T-helper 17 cell (primary cell): ENCODE data around the gene C1orf21. TPM values are rescaled to one million over a fixed set of nuclear protein-coding genes. Genes with fewer than 3 reads are reported as not detected.

Experiments
- ATAC-seq: fragments of 150-1000 bp; cut with Tn5 transposase; 2 replicates; pipeline ENCODE4 v1.10.0; 2021; ENCODE audit warnings: mild to moderate bottlenecking, moderate library complexity
- DNase-seq, 3 donors: peaks; one replicate each; pipeline versions ENCODE4 v3.0.0 to v3.0.0-alpha.2; 2020 to 2021
- H3K9me3 ChIP-seq: one replicate; pipeline ENCODE4 v1.7.0; 2013; ENCODE audit warnings: low read length, mild to moderate bottlenecking; ENCODE audit not compliant: control insufficient read depth, poor library complexity, severe bottlenecking
- H3K27ac Mint-ChIP-seq: one replicate; pipeline ENCODE4 v1.8.0; 2022; ENCODE audit warnings: mild to moderate bottlenecking, moderate library complexity, mixed read lengths
- H3K27me3 Mint-ChIP-seq: one replicate; pipeline ENCODE4 v1.8.0; 2022; ENCODE audit warnings: mixed read lengths
- H3K36me3 Mint-ChIP-seq: one replicate; pipeline ENCODE4 v1.8.0; 2022; ENCODE audit warnings: low read depth, mixed read lengths
- H3K4me1 Mint-ChIP-seq: one replicate; pipeline ENCODE4 v1.8.0; 2022; ENCODE audit warnings: mild to moderate bottlenecking, mixed read lengths
- H3K4me3 Mint-ChIP-seq: one replicate; pipeline ENCODE4 v1.8.0; 2022; ENCODE audit warnings: mild to moderate bottlenecking, moderate library complexity, mixed read lengths
- total RNA-seq, 4 donors: library from RNA in 2 of 4; stranded (reverse) in 2 of 4; gene quantifications; one replicate each; pipeline ENCODE4 v1.2.3 and lab custom pipeline; 2022 to 2026

C1orf21 gene
- total RNA-seq, 2 donors from 2014 or later = 0.78 to 1.1 TPM

DNA sequence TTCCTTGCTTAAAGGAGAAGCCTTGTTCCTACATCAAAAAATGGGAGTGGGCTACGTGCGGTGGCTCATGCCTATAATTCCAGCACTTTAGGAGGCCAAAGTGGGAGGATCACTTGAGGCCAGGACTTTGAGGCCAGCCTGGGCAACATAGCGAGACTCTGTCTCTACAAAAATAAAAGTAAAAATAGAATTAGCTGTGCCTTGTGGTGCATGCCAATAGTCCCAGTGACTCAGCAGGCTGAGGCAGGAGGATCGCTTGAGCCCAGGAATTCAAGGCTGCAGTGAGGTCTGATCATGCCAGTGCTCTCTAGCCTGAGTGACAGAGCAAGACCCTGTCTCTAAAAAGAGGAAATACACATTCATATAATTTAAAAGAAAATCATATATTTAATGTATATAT is 127.1 kb downstream of the C1orf21 start:
- ATAC-seq = no peak
- Mint-ChIP-seq H3K4me3 (no peak overlapping the region), H3K4me1 (no peaks in the 10 kb centered on the region), H3K27me3 (peaks cover 28% of the 10 kb centered on the region), H3K36me3 (no peaks in the 10 kb centered on the region), H3K27ac (no peak overlapping the region)
- no peaks in the 10 kb centered on the region for H3K9me3 ChIP-seq
- DNase-seq = no peak

DNA sequence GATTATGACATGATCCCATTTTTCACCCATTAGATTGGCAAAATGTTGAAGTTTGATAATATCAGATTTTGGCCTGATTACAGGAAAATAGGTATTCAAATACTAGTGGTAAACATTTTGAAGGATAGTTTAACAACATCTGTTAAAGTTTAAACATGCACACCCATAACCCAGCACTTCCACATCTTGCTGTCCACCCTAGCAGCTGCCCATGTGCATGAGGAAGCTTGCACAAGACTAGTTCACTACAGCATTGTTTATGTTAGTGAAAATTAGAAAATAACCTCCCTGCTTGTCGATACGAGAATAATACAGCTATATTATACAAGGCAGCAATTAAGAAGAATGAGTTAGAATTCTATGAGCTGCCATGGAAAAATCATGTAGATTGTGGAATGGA is 127.6 kb downstream of the C1orf21 start:
- ATAC-seq (no peak), DNase-seq (no peak)
- no peaks in the 10 kb centered on the region for H3K9me3 ChIP-seq
- Mint-ChIP-seq H3K36me3 (no peaks in the 10 kb centered on the region), H3K27me3 (peaks cover 33% of the 10 kb centered on the region), H3K4me1 (no peaks in the 10 kb centered on the region), H3K27ac (no peak overlapping the region), H3K4me3 (no peak overlapping the region)

DNA sequence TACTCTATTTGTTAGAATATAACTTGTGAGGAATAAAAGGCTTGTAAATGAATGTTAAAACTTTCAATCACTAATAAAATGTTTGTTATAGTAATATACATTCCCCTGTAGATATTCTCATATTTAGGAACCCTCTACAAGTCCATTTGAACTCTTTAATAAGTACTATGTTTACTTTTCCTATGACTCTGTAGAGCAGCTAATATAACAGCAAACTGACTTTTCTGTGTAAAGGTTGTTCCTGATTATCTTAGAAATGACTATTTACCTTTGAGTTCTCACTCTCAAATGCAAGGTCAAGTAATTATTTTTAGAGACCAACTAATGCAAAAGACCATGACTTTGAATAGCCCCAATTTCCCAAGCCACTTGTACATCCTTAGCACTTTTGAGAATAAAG is 130.3 kb downstream of the C1orf21 start:
- ATAC-seq (no peak), DNase-seq (no peak)
- Mint-ChIP-seq H3K27me3 (peaks cover 49% of the 10 kb centered on the region), H3K27ac (no peak overlapping the region), H3K4me3 (no peak overlapping the region), H3K36me3 (no peaks in the 10 kb centered on the region), H3K4me1 (no peaks in the 10 kb centered on the region)
- no peaks in the 10 kb centered on the region for H3K9me3 ChIP-seq

DNA sequence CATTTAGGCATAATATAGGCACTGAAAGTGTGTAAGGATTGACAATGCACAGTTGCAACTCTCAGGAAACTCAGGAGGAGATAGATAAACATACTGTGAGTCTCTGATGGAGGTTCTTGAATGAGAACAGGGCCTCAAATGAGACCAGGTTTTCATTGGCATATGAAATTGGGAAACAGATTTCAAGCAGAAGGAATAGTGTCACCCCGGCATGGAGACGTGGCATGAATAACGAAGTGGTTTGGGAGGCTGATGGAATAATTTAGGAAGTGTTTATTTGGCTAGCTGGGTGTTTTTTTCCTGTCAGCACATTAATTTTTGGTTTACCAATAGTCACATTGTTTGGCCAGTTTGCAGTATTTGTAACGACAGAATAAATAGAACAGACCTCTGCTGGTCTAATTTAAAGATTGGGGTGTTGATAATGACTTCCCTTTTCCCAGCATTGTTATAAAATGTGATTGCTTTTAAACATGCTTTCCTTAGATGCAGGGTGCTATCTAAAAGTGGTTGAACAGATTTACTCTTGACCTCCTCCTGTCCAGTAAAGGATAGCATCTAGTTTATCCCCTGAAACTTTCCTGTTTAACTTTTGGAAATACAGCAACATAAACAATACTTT is 132.0 kb downstream of the C1orf21 start:
- peaks cover 57% of the 10 kb centered on the region for H3K27me3 Mint-ChIP-seq
- ATAC-seq (no peak), DNase-seq (no peak)
- H3K4me3 Mint-ChIP-seq = no peak overlapping the region
- no peaks in the 10 kb centered on the region for H3K4me1 Mint-ChIP-seq
- H3K9me3 ChIP-seq = no peaks in the 10 kb centered on the region
- H3K36me3 Mint-ChIP-seq = no peaks in the 10 kb centered on the region
- H3K27ac Mint-ChIP-seq = no peak overlapping the region

DNA sequence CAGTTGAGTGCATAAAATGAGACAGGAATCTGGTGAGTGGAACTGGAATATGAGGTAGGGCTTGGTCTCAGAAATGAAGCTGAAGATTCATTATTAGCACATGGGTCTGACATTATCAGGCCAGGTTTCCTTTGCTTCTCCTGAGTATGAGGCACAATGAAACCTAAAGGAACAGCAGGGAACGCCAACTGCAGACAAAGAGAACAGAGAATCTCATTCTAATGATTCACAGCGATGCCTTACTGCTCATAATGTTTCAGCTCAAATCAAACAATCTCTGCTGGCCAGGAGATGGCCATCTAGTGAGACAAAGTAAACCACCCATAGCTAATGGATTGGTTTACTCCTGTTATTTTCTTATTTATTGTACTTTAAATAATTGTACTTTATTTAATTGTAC is 133.5 kb downstream of the C1orf21 start:
- no peak for DNase-seq
- Mint-ChIP-seq H3K4me3 (no peak overlapping the region), H3K4me1 (no peaks in the 10 kb centered on the region), H3K36me3 (no peaks in the 10 kb centered on the region), H3K27ac (no peak overlapping the region), H3K27me3 (peaks cover 51% of the 10 kb centered on the region)
- H3K9me3 ChIP-seq = no peaks in the 10 kb centered on the region
- ATAC-seq = no peak

DNA sequence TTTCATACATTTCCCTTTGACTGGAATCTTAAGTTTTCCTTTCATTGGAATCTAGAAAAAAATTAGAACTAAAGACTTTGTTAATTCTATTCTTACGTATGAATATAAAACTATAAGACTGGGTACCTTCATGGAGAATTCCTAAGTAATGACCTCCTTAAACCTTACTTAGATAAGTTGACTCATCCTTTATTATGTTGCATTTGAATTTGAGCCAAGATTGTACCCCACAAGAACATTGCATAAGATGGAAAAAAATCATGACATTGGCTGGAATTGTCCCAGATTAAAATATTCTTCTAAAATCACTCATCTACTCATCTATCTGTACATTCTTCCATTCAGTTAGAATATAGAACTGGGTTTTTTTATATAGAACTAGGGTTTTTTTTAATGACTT is 137.4 kb downstream of the C1orf21 start:
- Mint-ChIP-seq H3K36me3 (no peaks in the 10 kb centered on the region), H3K4me1 (no peaks in the 10 kb centered on the region), H3K27me3 (peaks cover 38% of the 10 kb centered on the region), H3K27ac (no peak overlapping the region), H3K4me3 (no peak overlapping the region)
- no peaks in the 10 kb centered on the region for H3K9me3 ChIP-seq
- DNase-seq (no peak), ATAC-seq (no peak)

DNA sequence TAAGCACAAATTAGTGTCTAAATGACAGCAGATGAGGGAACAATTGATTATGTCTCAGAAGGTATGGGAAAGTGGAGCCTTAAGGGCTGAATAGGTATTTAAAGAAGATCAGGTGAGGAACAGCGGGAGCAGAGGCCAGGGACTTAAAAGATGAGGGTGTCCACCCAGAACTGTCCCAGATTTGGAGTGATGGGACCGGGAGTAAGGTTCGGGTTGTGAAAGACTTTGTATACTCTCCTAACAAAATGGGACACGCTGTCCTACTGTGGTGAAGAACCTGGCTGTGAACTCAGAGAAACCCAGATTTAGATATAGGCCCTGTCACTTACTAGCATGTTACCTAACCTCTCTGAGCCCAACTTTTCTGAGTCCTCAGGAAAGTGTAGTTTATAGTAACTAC is 140.6 kb downstream of the C1orf21 start:
- Mint-ChIP-seq H3K4me1 (no peaks in the 10 kb centered on the region), H3K36me3 (no peaks in the 10 kb centered on the region), H3K27me3 (peaks cover 42% of the 10 kb centered on the region), H3K4me3 (peak overlapping the region; percentile 34), H3K27ac (no peak overlapping the region)
- DNase-seq (no peak), ATAC-seq (no peak)
- H3K9me3 ChIP-seq = no peaks in the 10 kb centered on the region

DNA sequence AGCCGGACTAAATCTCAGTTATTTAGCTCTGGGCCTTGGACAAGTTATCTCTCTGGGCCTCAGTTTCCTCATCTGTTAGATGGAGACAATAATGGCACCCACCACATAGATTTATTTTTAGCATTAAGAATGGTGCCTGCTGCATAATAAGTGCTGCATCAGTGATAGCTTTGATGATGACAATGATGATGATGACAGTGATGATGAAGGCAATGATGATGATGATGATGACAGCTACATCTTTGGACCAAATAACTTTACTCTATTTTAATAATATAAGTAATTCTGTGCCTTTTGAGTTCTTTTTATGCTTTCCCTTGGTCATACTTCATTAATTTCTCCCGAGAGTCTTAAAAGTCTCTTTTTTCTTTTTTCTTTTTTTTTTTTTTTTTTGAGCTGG is 143.4 kb downstream of the C1orf21 start:
- H3K27ac Mint-ChIP-seq = no peak overlapping the region
- H3K4me3 Mint-ChIP-seq = no peak overlapping the region
- no peak for ATAC-seq
- H3K9me3 ChIP-seq = no peaks in the 10 kb centered on the region
- no peaks in the 10 kb centered on the region for H3K4me1 Mint-ChIP-seq
- no peaks in the 10 kb centered on the region for H3K36me3 Mint-ChIP-seq
- peaks cover 34% of the 10 kb centered on the region for H3K27me3 Mint-ChIP-seq
- DNase-seq = no peak

DNA sequence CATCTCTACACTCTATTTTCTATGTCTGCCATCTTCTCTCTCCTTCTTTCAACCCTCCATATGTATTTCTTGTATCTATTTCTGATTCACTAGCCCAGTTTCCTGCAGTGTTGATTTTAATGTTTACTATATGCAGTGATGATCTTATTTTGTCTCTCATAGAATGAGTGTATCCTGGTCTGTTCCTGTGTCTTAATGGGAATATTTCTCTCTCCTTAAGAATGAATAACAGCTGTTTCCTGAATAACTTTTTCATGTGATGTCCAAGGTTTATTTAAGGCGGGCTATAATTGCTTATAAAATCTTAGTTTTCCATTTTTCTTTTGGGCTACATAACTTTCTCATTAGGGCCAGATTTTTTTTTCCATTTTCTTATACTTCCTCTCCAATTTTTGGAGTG is 144.5 kb downstream of the C1orf21 start:
- no peaks in the 10 kb centered on the region for H3K9me3 ChIP-seq
- ATAC-seq (no peak), DNase-seq (no peak)
- Mint-ChIP-seq H3K36me3 (no peaks in the 10 kb centered on the region), H3K4me1 (no peaks in the 10 kb centered on the region), H3K4me3 (no peak overlapping the region), H3K27ac (no peak overlapping the region), H3K27me3 (peaks cover 30% of the 10 kb centered on the region)

DNA sequence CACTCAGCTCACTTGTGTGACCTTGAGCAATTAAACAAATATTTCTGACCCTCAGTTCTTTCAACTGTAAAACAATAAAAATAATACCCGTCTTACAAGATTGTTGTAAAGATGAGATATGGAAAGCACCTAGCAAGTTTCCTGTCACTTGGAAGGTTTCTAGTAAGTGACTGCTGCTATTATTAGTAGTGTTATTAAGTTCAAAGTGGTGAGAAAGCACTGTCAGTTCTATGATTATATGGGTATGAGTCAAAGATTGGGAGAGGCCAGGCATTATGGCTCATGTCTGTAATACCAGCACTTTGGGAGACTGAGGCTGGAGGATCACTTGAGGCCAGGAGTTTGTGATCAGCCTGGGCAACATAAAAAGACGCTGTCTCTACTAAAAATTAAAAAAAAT is 145.4 kb downstream of the C1orf21 start:
- Mint-ChIP-seq H3K27ac (no peak overlapping the region), H3K27me3 (peaks cover 28% of the 10 kb centered on the region), H3K36me3 (no peaks in the 10 kb centered on the region), H3K4me1 (no peaks in the 10 kb centered on the region), H3K4me3 (no peak overlapping the region)
- ATAC-seq (no peak), DNase-seq (no peak)
- H3K9me3 ChIP-seq = no peaks in the 10 kb centered on the region

DNA sequence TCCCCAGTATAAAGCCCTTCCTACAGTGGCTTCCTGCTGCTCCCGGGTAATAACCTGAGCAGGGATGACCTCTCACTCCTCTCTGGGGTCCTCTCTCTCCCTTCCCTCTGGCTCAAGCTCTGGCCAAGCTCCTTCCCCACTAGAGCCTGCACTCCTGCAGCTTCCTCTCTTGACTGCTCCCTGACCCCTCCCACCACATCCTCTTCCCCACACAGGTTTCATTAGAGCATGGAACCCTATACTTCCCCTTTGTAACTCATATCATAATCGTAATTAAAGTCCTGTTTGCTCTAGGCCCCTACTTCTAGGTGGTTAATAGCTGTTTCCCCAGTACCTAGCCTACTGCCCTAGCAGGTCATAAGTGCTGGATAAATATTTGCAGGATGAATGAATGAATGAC is 146.2 kb downstream of the C1orf21 start:
- no peak for DNase-seq
- ATAC-seq = peak; percentile 46
- no peak overlapping the region for H3K4me3 Mint-ChIP-seq
- no peaks in the 10 kb centered on the region for H3K9me3 ChIP-seq
- H3K27me3 Mint-ChIP-seq = peaks cover 25% of the 10 kb centered on the region
- no peaks in the 10 kb centered on the region for H3K36me3 Mint-ChIP-seq
- no peak overlapping the region for H3K27ac Mint-ChIP-seq
- no peaks in the 10 kb centered on the region for H3K4me1 Mint-ChIP-seq

DNA sequence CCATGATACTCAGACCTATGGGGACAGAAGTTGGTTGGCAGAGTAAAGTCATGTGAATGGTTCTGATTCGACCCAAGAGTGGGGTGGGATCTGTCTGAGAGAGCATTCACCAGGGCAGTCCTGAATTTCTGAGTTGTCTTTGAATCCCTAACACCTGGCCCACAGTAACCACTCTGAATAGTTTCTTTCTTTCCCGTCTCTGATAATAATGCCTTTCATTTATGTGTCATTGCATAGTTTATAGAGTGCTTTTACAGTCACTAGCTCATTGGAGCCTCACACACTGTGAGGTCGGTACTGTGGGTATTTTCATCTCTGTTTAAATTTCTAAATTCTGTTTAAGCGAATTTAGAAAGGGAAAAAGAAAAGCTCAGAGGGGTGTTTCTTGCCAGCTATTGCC is 147.1 kb downstream of the C1orf21 start:
- Mint-ChIP-seq H3K4me3 (no peak overlapping the region), H3K4me1 (no peaks in the 10 kb centered on the region), H3K27me3 (peaks cover 25% of the 10 kb centered on the region), H3K36me3 (no peaks in the 10 kb centered on the region), H3K27ac (no peak overlapping the region)
- ATAC-seq (no peak), DNase-seq (no peak)
- no peaks in the 10 kb centered on the region for H3K9me3 ChIP-seq

DNA sequence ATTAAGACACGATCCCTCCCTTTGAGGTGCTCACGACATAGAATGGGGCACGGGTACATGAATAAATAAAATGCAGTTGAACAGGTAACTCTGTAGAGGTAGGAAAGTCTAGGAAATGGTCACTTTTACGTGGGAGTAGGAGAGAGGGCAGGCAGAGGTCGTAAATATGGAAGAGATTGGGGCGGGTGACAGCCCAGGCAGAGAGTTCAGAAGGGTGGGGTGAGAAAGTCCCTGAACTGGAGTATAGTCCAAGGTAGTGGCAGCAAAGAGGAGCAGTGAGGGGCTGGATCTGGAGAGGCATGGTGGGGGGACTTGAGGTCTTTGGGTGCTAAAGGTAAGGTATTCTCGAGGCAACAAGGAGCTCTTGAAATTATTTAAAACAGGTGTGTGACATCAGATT is 147.9 kb downstream of the C1orf21 start:
- H3K27ac Mint-ChIP-seq = no peak overlapping the region
- H3K4me3 Mint-ChIP-seq = no peak overlapping the region
- H3K27me3 Mint-ChIP-seq = peaks cover 19% of the 10 kb centered on the region
- no peaks in the 10 kb centered on the region for H3K4me1 Mint-ChIP-seq
- DNase-seq (no peak), ATAC-seq (no peak)
- H3K36me3 Mint-ChIP-seq = no peaks in the 10 kb centered on the region
- H3K9me3 ChIP-seq = no peaks in the 10 kb centered on the region

DNA sequence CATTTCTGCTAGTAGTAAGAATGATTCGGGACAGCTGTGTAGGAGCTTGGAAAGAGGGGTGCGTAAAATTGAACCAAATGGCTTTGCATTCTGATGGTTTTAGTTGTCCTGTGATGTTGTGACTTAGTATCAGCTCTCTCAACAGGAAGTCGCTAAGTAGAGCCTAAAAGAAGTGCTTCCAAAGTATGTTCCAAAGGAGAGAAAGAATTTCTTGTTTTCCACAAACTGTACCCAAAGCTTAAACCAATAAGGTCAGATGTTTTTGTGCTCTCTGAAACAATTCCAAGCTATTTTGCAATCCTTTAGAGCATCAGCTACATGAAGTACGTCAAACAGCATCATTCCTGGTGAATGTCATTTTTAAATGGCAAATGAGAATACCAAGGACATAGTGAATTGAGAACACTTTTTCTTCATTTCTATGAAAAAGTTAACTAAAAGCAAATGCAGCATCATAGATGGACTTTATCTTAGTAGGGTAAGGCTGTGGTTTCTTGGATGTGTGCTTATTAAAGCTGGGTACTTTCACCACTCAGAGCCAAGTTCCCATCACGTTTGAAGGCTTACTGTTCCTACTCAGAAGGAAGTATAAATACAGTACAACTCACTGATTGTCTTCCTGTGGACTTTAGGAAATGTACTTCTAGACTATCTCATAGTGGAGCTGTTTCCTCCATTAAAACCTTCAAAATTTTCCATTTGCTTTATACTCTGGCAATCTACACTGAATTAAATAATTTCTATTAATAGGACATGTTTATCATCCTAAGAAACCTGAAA is 148.6 kb downstream of the C1orf21 start:
- no peak for DNase-seq
- H3K9me3 ChIP-seq = no peaks in the 10 kb centered on the region
- peaks cover 19% of the 10 kb centered on the region for H3K27me3 Mint-ChIP-seq
- H3K27ac Mint-ChIP-seq = no peak overlapping the region
- no peaks in the 10 kb centered on the region for H3K4me1 Mint-ChIP-seq
- no peak overlapping the region for H3K4me3 Mint-ChIP-seq
- no peak for ATAC-seq
- no peaks in the 10 kb centered on the region for H3K36me3 Mint-ChIP-seq
